Ovary (tissue), 3 donors: ENCODE measurements around the gene TMEM63C.

Source experiments
- EP300 ChIP-seq: sonication (generic); formaldehyde crosslinking; IDR thresholded peaks from one replicate; pipeline ENCODE4 v1.6.1; 2017; ENCODE audit warnings: antibody characterized with exemption
- POLR2A ChIP-seq: fragments of 450-650 bp; IDR thresholded peaks from one replicate; pipeline ENCODE4 v1.6.1; 2017; ENCODE audit warnings: antibody characterized with exemption, mild to moderate bottlenecking, moderate library complexity
- TF ChIP-seq, protein P1 (sequence below), 3 donors: fragments of 450-650 bp in 2 of 3; fragments of 200-600 bp in 1 of 3; IDR thresholded peaks; one replicate each; pipeline versions ENCODE4 v1.5.1 to v1.8.0; 2016 to 2022; ENCODE audit warnings: antibody characterized with exemption in 3 of 3, mild to moderate bottlenecking in 1 of 3
- donor health status: DM: no; HTN: no; CAD: no.

- TF ChIP-seq POLR2A (no peak), EP300 (no peak)
- TF ChIP-seq, protein P1, sequence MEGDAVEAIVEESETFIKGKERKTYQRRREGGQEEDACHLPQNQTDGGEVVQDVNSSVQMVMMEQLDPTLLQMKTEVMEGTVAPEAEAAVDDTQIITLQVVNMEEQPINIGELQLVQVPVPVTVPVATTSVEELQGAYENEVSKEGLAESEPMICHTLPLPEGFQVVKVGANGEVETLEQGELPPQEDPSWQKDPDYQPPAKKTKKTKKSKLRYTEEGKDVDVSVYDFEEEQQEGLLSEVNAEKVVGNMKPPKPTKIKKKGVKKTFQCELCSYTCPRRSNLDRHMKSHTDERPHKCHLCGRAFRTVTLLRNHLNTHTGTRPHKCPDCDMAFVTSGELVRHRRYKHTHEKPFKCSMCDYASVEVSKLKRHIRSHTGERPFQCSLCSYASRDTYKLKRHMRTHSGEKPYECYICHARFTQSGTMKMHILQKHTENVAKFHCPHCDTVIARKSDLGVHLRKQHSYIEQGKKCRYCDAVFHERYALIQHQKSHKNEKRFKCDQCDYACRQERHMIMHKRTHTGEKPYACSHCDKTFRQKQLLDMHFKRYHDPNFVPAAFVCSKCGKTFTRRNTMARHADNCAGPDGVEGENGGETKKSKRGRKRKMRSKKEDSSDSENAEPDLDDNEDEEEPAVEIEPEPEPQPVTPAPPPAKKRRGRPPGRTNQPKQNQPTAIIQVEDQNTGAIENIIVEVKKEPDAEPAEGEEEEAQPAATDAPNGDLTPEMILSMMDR (IDR thresholded peaks at IDR 0.05): no peak
Observed at GRCh38 chr14:77155083-77155482, 26.5 kb upstream of the TMEM63C start.
